Dermis microvascular lymphatic vessel endothelial cell (primary cell): ENCODE results near the gene AUTS2. TPM values are rescaled to one million over a fixed set of nuclear protein-coding genes. Genes with fewer than 3 reads are reported as not detected.

Experiments used
- DNase-seq, 2 donors: peaks; one replicate each; pipeline versions ENCODE4 v3.0.0 to v3.0.0-alpha.2; 2010; ENCODE audit warnings: low read depth in 2 of 2
- total RNA-seq: library from RNA; depleted of rRNA; stranded (reverse); fragments of >200 nt; gene quantifications from 2 replicates; pipeline ENCODE4 v1.2.1, GENCODE V29; 2014

AUTS2 gene
- total RNA-seq, 1 donor from 2014 or later: 0.51 TPM

- no peak for DNase-seq
Measured at GRCh38 chr7:70402069-70402468, 803.8 kb downstream of the AUTS2 start.

GRCh38 chr7:70405241-70405640 lies 807.0 kb downstream of the AUTS2 start:
- no peak for DNase-seq

GRCh38 chr7:70406186-70406949 lies 808.1 kb downstream of the AUTS2 start:
- no peak for DNase-seq

GRCh38 chr7:70406950-70407209 lies 808.6 kb downstream of the AUTS2 start:
- no peak for DNase-seq

- no peak for DNase-seq
Measured at GRCh38 chr7:70408477-70408876, 810.2 kb downstream of the AUTS2 start.

GRCh38 chr7:70408891-70409290 lies 810.6 kb downstream of the AUTS2 start:
- DNase-seq: no peak

- DNase-seq: no peak
Measured at GRCh38 chr7:70410134-70410750, 812.0 kb downstream of the AUTS2 start.

GRCh38 chr7:70414368-70414767 lies 816.1 kb downstream of the AUTS2 start:
- no peak for DNase-seq

GRCh38 chr7:70415179-70415972 lies 817.1 kb downstream of the AUTS2 start:
- DNase-seq: no peak

- DNase-seq: no peak
Measured at GRCh38 chr7:70416347-70416985, 818.2 kb downstream of the AUTS2 start.

- no peak for DNase-seq
Measured at GRCh38 chr7:70416986-70417655, 818.8 kb downstream of the AUTS2 start.

- DNase-seq: no peak
Measured at GRCh38 chr7:70419526-70420380, 821.5 kb downstream of the AUTS2 start.

GRCh38 chr7:70420381-70420662 lies 822.0 kb downstream of the AUTS2 start:
- DNase-seq: no peak

- DNase-seq: no peak
Measured at GRCh38 chr7:70421319-70421718, 823.0 kb downstream of the AUTS2 start.

- DNase-seq: no peak
Measured at GRCh38 chr7:70426249-70426880, 828.1 kb downstream of the AUTS2 start.

- DNase-seq: no peak
Measured at GRCh38 chr7:70432567-70433001, 834.3 kb downstream of the AUTS2 start.

GRCh38 chr7:70434376-70434775 lies 836.1 kb downstream of the AUTS2 start:
- no peak for DNase-seq

GRCh38 chr7:70434821-70435220 lies 836.5 kb downstream of the AUTS2 start:
- no peak for DNase-seq

GRCh38 chr7:70435634-70436033 lies 837.4 kb downstream of the AUTS2 start:
- no peak for DNase-seq

GRCh38 chr7:70436790-70437350 lies 838.6 kb downstream of the AUTS2 start:
- DNase-seq: no peak
